CD4-positive, alpha-beta T cell (primary cell): ENCODE results near the gene TMPRSS11E. TPM values are rescaled to one million over a fixed set of nuclear protein-coding genes. Genes with fewer than 3 reads are reported as not detected.

ENCODE experiments used
- ATAC-seq: fragments of 200-7000 bp; cut with Tn5 transposase; one replicate; pipeline ENCODE4 v1.10.0; 2022; ENCODE audit warnings: mild to moderate bottlenecking; ENCODE audit not compliant: poor library complexity
- CTCF ChIA-PET: fragments of 350-600 bp; sonication (Branson Sonifier 250); formaldehyde crosslinking; loops from one replicate; lab custom pipeline; 2021; ENCODE audit warnings: antibody characterized with exemption, inconsistent platforms; lab: Charles Lee
- POLR2A ChIA-PET: fragments of 350-600 bp; sonication (Branson Sonifier 250); formaldehyde crosslinking; loops from one replicate; lab custom pipeline; 2021; ENCODE audit warnings: antibody characterized with exemption, inconsistent platforms; lab: Charles Lee
- DNase-seq, 14 experiments: peaks; one replicate each; pipeline ENCODE4 v3.0.0-alpha.2; 2013 to 2020; ENCODE audit warnings: mixed read lengths in 2 of 14
- H3K27ac ChIP-seq, 2 donors: one replicate each; pipeline versions ENCODE4 v1.5.1 to v1.7.0; 2013; ENCODE audit warnings: low read length in 2 of 2, low read depth in 1 of 2, mild to moderate bottlenecking in 1 of 2
- H3K27me3 ChIP-seq, 2 experiments: 1 replicate in 1 of 2; 2 replicates in 1 of 2; pipeline versions ENCODE4 v1.6.1 to v1.7.0; 2013; ENCODE audit warnings: low read length in 2 of 2, control low read depth in 1 of 2, mild to moderate bottlenecking in 1 of 2, moderate library complexity in 1 of 2; ENCODE audit not compliant: insufficient read depth in 2 of 2, control insufficient read depth in 1 of 2
- H3K36me3 ChIP-seq: one replicate; pipeline ENCODE4 v1.6.1; 2013; ENCODE audit warnings: low read length, control low read depth; ENCODE audit not compliant: insufficient read depth
- H3K4me1 ChIP-seq: one replicate; pipeline ENCODE4 v1.6.1; 2013; ENCODE audit warnings: low read length, control low read depth; ENCODE audit not compliant: insufficient read depth
- H3K4me3 ChIP-seq: one replicate; pipeline ENCODE4 v1.5.1; 2013; ENCODE audit warnings: mild to moderate bottlenecking, low read length, moderate library complexity
- H3K9me3 ChIP-seq, 2 experiments: 1 replicate in 1 of 2; 2 replicates in 1 of 2; pipeline versions ENCODE4 v1.6.1 to v1.7.0; 2013; ENCODE audit warnings: low read length in 2 of 2, mild to moderate bottlenecking in 2 of 2, control low read depth in 1 of 2, moderate library complexity in 1 of 2; ENCODE audit not compliant: control insufficient read depth in 1 of 2, insufficient read depth in 1 of 2
- H3K27ac Mint-ChIP-seq: one replicate; pipeline ENCODE4 v1.8.0; 2020; ENCODE audit warnings: mixed read lengths
- H3K27me3 Mint-ChIP-seq: one replicate; pipeline ENCODE4 v1.8.0; 2021; ENCODE audit warnings: mixed read lengths
- H3K36me3 Mint-ChIP-seq: one replicate; pipeline ENCODE4 v1.8.0; 2021; ENCODE audit warnings: low read depth, mixed read lengths
- H3K4me1 Mint-ChIP-seq: one replicate; pipeline ENCODE4 v1.8.0; 2021; ENCODE audit warnings: low read depth, mixed read lengths
- H3K4me3 Mint-ChIP-seq: one replicate; pipeline ENCODE4 v1.8.0; 2020; ENCODE audit warnings: mild to moderate bottlenecking, mixed read lengths
- H3K9me3 Mint-ChIP-seq: one replicate; pipeline ENCODE4 v1.8.0; 2020; ENCODE audit warnings: mixed read lengths
- intact Hi-C, 2 experiments: fragments of 100-400 bp; cut with DNase I in 1 of 2; cut with micrococcal nuclease in 1 of 2; formaldehyde crosslinking; loops; one replicate each; pipeline versions ENCODE4 v1.15.1 to v1.9.0; 2023 to 2025; cut with DNase I, micrococcal nuclease
- total RNA-seq, 174 experiments: library from RNA in 2 of 174; stranded (reverse) in 2 of 174; gene quantifications; one replicate each; pipeline ENCODE4 v1.2.3 and lab custom pipeline; 2021 to 2026
- TF ChIP-seq, protein P1 (sequence below): fragments of 200-600 bp; IDR thresholded peaks from one replicate; pipeline ENCODE4 v1.8.0; 2022; ENCODE audit warnings: antibody characterized with exemption, mild to moderate bottlenecking

Gene TMPRSS11E
- total RNA-seq, 2 experiments from 2014 or later = not detected

DNA sequence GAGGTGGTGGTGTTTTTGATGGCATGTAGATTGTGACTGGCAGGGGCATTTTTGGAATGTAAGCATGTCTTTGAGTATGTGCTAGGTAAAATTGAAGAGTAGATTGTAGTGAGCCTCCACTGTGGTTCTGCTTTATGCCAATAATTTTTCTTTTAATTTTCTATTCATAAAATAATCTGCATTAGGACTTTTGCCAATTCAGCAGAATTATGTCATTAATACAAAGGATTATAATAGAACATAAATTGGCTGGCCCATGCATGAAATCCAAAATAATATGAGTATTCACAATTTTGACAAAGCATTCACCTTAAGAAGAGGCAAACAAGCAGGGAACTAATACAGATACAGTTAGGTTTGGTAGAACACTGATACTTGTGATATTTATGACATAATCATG lies 14.9 kb upstream of the TMPRSS11E start:
- Histone ChIP-seq H3K27ac (no peak overlapping the region), H3K27me3 (no peaks in the 10 kb centered on the region), H3K36me3 (no peaks in the 10 kb centered on the region), H3K9me3 (peaks cover 0 to 4% of the 10 kb centered on the region in 2 experiments), H3K4me3 (no peak overlapping the region), H3K4me1 (peaks cover 14% of the 10 kb centered on the region)
- ChIA-PET POLR2A (no interaction called here), CTCF (interaction anchor here (1.0 kb wide), 1 partner anchor 69 kb away, joined by 3 read pairs; no protein-coding TSS in a partner anchor)
- Mint-ChIP-seq H3K4me3 (no peak overlapping the region), H3K9me3 (peaks cover 2% of the 10 kb centered on the region), H3K4me1 (peaks cover 27% of the 10 kb centered on the region), H3K36me3 (no peaks in the 10 kb centered on the region), H3K27me3 (no peaks in the 10 kb centered on the region), H3K27ac (no peak overlapping the region)
- no peak for ATAC-seq
- intact Hi-C loops = no loop called here
- TF ChIP-seq, protein P1, sequence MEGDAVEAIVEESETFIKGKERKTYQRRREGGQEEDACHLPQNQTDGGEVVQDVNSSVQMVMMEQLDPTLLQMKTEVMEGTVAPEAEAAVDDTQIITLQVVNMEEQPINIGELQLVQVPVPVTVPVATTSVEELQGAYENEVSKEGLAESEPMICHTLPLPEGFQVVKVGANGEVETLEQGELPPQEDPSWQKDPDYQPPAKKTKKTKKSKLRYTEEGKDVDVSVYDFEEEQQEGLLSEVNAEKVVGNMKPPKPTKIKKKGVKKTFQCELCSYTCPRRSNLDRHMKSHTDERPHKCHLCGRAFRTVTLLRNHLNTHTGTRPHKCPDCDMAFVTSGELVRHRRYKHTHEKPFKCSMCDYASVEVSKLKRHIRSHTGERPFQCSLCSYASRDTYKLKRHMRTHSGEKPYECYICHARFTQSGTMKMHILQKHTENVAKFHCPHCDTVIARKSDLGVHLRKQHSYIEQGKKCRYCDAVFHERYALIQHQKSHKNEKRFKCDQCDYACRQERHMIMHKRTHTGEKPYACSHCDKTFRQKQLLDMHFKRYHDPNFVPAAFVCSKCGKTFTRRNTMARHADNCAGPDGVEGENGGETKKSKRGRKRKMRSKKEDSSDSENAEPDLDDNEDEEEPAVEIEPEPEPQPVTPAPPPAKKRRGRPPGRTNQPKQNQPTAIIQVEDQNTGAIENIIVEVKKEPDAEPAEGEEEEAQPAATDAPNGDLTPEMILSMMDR = no peak
- no peak for DNase-seq

DNA sequence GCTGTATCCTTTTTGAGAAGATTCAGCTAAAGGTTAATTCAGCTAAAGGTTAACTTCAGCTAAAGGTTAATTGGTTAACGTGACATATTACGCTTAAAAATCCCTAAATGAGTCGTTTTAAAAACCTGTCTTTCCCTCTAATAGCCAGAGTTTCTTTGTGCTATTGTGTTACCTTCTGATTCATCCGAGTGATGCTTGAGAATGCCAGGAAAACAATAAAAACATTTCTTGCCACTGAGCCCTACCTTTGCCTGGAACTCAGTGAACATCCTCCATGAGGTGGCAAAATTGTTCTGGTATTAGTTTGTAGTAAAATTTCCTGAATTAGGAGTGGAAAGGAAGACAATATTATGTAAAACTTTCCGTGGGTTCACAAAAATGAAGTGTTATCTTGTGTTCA lies 13.7 kb upstream of the TMPRSS11E start:
- H3K36me3 Mint-ChIP-seq = no peaks in the 10 kb centered on the region
- peaks cover 15% of the 10 kb centered on the region for H3K4me1 ChIP-seq
- TF ChIP-seq, protein P1 = no peak
- ChIA-PET POLR2A (interaction anchor here (0.6 kb wide), 1 partner anchor 9 kb away, joined by 4 read pairs; no protein-coding TSS in a partner anchor), CTCF (no interaction called here)
- peaks cover 0 to 4% of the 10 kb centered on the region in 2 experiments for H3K9me3 ChIP-seq
- no peak overlapping the region for H3K27ac ChIP-seq
- no peaks in the 10 kb centered on the region for H3K27me3 ChIP-seq
- no peaks in the 10 kb centered on the region for H3K27me3 Mint-ChIP-seq
- DNase-seq (no peak), ATAC-seq (no peak)
- no peak overlapping the region for H3K4me3 ChIP-seq
- no peak overlapping the region for H3K4me3 Mint-ChIP-seq
- no peak overlapping the region for H3K27ac Mint-ChIP-seq
- H3K36me3 ChIP-seq = no peaks in the 10 kb centered on the region
- intact Hi-C loops = no loop called here
- H3K4me1 Mint-ChIP-seq = peaks cover 27% of the 10 kb centered on the region
- peaks cover 2% of the 10 kb centered on the region for H3K9me3 Mint-ChIP-seq

DNA sequence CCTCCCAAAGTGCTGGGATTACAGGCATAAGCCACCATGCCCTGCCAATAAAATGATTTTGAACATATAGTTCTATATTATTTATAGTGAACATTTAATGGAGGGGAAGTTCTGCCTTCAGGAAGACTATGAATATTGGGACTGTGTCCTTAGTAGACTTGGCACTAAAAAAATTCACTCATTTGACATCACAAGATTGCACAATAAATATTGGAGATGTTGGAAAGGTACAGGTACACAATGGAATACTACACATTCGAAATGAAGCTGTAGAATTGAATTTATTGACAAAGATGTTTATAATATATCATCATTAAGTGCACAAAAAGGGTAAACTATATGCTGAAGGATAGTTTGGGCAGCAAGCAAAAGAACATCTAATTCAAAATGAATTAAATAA lies 13.0 kb upstream of the TMPRSS11E start:
- Histone ChIP-seq H3K4me1 (peaks cover 20% of the 10 kb centered on the region), H3K27me3 (no peaks in the 10 kb centered on the region), H3K9me3 (peaks cover 0 to 4% of the 10 kb centered on the region in 2 experiments), H3K4me3 (no peak overlapping the region), H3K36me3 (no peaks in the 10 kb centered on the region), H3K27ac (no peak overlapping the region)
- intact Hi-C loops = no loop called here
- H3K9me3 Mint-ChIP-seq = peaks cover 5% of the 10 kb centered on the region
- TF ChIP-seq, protein P1 = no peak
- H3K36me3 Mint-ChIP-seq = peaks cover 3% of the 10 kb centered on the region
- no peaks in the 10 kb centered on the region for H3K27me3 Mint-ChIP-seq
- H3K4me1 Mint-ChIP-seq = peaks cover 32% of the 10 kb centered on the region
- DNase-seq (no peak), ATAC-seq (no peak)
- ChIA-PET CTCF (no interaction called here), POLR2A (interaction anchor here (0.6 kb wide), 1 partner anchor 9 kb away, joined by 3 read pairs; no protein-coding TSS in a partner anchor)
- no peak overlapping the region for H3K4me3 Mint-ChIP-seq
- H3K27ac Mint-ChIP-seq = no peak overlapping the region
